Progenitor cell of endocrine pancreas (in vitro differentiated cells): ENCODE measurements around the gene MINDY3. TPM values are rescaled to one million over a fixed set of nuclear protein-coding genes. Genes with fewer than 3 reads are reported as not detected.

Source experiments
- DNase-seq: peaks from one replicate; pipeline ENCODE4 v3.0.0; 2021; ENCODE audit warnings: low spot score; ENCODE audit not compliant: unreplicated experiment
- H3K27ac Mint-ChIP-seq: 2 replicates; pipeline ENCODE4 v1.8.0; 2021; ENCODE audit warnings: mild to moderate bottlenecking, moderate library complexity, mixed read lengths
- H3K27me3 Mint-ChIP-seq: 2 replicates; pipeline ENCODE4 v1.8.0; 2021; ENCODE audit warnings: mixed read lengths
- H3K36me3 Mint-ChIP-seq: 2 replicates; pipeline ENCODE4 v1.8.0; 2022; ENCODE audit warnings: mixed read lengths; ENCODE audit not compliant: insufficient read depth
- H3K4me1 Mint-ChIP-seq: 2 replicates; pipeline ENCODE4 v1.8.0; 2021; ENCODE audit warnings: low read depth, mixed read lengths
- H3K4me3 Mint-ChIP-seq: 2 replicates; pipeline ENCODE4 v1.8.0; 2021; ENCODE audit warnings: low read depth, mild to moderate bottlenecking, moderate library complexity, mixed read lengths
- H3K9me3 Mint-ChIP-seq: 2 replicates; pipeline ENCODE4 v1.8.0; 2021; ENCODE audit warnings: low read depth, mixed read lengths
- CTCF ChIP-seq: fragments of 200-600 bp; sonication (generic); IDR thresholded peaks from one replicate; pipeline ENCODE4 v1.5.0; 2021; ENCODE audit warnings: antibody characterized with exemption, mild to moderate bottlenecking; ENCODE audit not compliant: unreplicated experiment
- total RNA-seq: library from RNA; stranded (reverse); gene quantifications from 2 replicates; pipeline ENCODE4 v1.2.1, GENCODE V29; 2021

Gene MINDY3
- total RNA-seq, 1 donor from 2014 or later, result 26.2 TPM

DNA sequence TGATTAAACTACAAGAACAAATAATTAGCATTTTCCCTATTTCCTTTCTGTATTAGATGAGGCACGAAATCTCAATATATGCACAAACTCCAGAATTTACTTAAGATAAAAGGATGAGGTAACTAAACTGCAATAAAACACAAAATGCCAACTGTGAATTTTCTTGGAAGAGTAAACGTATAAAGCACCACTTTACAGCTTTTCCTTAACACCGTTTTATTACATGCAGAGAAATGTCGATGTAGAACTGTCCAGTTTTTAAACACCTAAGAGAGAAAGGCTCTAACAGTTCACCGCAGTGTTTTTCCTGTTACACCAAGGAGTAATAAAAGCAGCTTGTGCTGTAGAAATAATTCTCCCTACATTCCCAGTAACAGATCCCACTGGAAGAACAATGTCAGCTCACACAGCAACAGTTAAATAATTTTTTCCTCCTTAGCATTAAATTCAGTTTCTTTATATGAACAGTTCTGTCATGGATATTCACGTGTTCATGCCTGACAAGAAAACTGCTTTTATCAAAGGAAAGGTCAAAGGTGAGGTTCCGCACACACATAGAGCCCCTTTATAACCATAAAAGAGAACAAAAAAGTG, 52.0 kb downstream of the MINDY3 start:
- Mint-ChIP-seq H3K27ac (no peak overlapping the region), H3K27me3 (no peaks in the 10 kb centered on the region), H3K4me1 (peaks cover 24% of the 10 kb centered on the region), H3K9me3 (no peaks in the 10 kb centered on the region), H3K36me3 (no peaks in the 10 kb centered on the region), H3K4me3 (no peak overlapping the region)
- DNase-seq, result no peak
- TF ChIP-seq CTCF, result no peak

DNA sequence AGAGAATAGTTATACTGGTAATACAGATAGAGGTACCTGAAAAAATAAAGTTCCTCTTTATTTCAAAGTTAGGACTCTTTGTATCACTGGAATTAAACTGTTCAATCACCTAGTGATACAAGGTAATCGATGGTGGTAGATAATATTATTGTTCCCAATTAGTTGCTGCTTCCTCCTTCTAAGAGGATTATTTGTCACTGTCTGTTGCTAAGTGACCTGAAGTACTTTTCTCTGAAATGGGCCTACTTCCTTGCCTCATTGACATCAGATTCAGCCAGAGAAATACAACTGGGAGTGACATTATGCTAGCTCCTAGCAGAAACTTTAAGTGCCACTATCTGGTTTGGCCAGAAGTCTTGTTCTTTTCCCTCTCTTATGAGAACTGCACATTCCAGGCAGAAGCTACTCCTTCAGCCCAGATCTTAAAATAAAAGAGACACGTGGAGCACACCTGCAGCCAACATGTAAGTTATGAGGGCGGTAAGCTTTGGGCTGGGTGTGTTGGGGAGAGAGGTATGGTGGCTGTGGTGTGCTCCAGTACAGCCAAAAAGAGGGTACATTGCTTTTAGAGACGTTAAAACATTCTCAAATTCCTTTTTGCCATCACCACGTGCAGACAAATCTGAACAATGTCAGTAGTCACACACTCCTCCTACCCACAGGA, 54.8 kb downstream of the MINDY3 start:
- H3K4me3 Mint-ChIP-seq, result no peak overlapping the region

DNA sequence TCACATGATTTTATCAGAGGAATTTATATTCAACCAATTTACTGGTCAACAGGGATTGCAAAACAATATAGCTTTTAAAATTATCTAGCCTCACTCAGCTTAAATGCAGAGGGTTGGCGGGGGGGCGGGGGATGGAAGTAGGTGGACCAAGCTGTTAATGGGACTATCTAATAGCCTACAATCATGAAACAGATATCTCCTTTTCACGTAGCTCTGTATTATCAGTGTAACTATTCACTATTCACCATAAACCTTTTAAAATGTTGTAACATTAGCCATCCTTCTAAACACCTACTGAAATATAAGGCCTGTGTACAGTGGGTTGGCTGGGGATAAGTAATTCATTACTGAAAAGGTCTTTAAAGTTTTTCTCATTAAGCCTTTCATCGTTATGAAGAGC, 56.2 kb downstream of the MINDY3 start:
- Mint-ChIP-seq H3K36me3 (peaks cover 12% of the 10 kb centered on the region), H3K4me3 (no peak overlapping the region), H3K9me3 (peaks cover 7% of the 10 kb centered on the region), H3K27ac (no peak overlapping the region), H3K4me1 (peaks cover 26% of the 10 kb centered on the region), H3K27me3 (no peaks in the 10 kb centered on the region)
- no peak for DNase-seq
- no peak for TF ChIP-seq CTCF

More for the DNA sequence above, 54.8 kb downstream of the MINDY3 start:
- peaks cover 5% of the 10 kb centered on the region for H3K9me3 Mint-ChIP-seq
- no peaks in the 10 kb centered on the region for H3K27me3 Mint-ChIP-seq
- peaks cover 6% of the 10 kb centered on the region for H3K36me3 Mint-ChIP-seq
- H3K4me1 Mint-ChIP-seq, result peaks cover 26% of the 10 kb centered on the region
- no peak overlapping the region for H3K27ac Mint-ChIP-seq
- no peak for DNase-seq
- no peak for TF ChIP-seq CTCF

GRCh38 chr10:15802375-15802949, 57.8 kb downstream of the MINDY3 start:
- no peaks in the 10 kb centered on the region for H3K27me3 Mint-ChIP-seq
- H3K36me3 Mint-ChIP-seq, result peaks cover 13% of the 10 kb centered on the region
- H3K9me3 Mint-ChIP-seq, result peaks cover 7% of the 10 kb centered on the region
- DNase-seq, result no peak
- H3K4me3 Mint-ChIP-seq, result no peak overlapping the region
- TF ChIP-seq CTCF, result no peak
- peaks cover 24% of the 10 kb centered on the region for H3K4me1 Mint-ChIP-seq
- peak overlapping the region; percentile 58 for H3K27ac Mint-ChIP-seq

GRCh38 chr10:15801641-15802040, 58.7 kb downstream of the MINDY3 start:
- no peak for DNase-seq
- Mint-ChIP-seq H3K27me3 (no peaks in the 10 kb centered on the region), H3K4me1 (peaks cover 29% of the 10 kb centered on the region), H3K4me3 (no peak overlapping the region), H3K27ac (no peak overlapping the region), H3K36me3 (peaks cover 13% of the 10 kb centered on the region), H3K9me3 (peaks cover 7% of the 10 kb centered on the region)
- TF ChIP-seq CTCF, result no peak
